GM19099 (cell line): ENCODE data around the gene CPEB3.

Experiments used
- POLR2A ChIP-seq: IDR thresholded peaks from 3 replicates; pipeline ENCODE4 v1.6.1; 2011; ENCODE audit warnings: low read depth; ENCODE audit not compliant: insufficient read length; ENCODE audit errors: extremely low read depth

Gene CPEB3

GRCh38 chr10:92240289-92241157, 50.4 kb downstream of the CPEB3 start:
- TF ChIP-seq POLR2A: peak; percentile 62

GRCh38 chr10:92239600-92240288, 51.1 kb downstream of the CPEB3 start:
- TF ChIP-seq POLR2A: no peak

- no peak for TF ChIP-seq POLR2A
Observed at GRCh38 chr10:92239151-92239599, 51.7 kb downstream of the CPEB3 start.

- TF ChIP-seq POLR2A: no peak
Observed at GRCh38 chr10:92238586-92239098, 52.2 kb downstream of the CPEB3 start.

- no peak for TF ChIP-seq POLR2A
Observed at GRCh38 chr10:92238054-92238585, 52.8 kb downstream of the CPEB3 start.

- no peak for TF ChIP-seq POLR2A
Observed at GRCh38 chr10:92231196-92231595, 59.7 kb downstream of the CPEB3 start.

- TF ChIP-seq POLR2A: no peak
Observed at GRCh38 chr10:92222603-92223262, 68.1 kb downstream of the CPEB3 start.

- no peak for TF ChIP-seq POLR2A
Observed at GRCh38 chr10:92219559-92219958, 71.3 kb downstream of the CPEB3 start.

GRCh38 chr10:92218569-92218968, 72.3 kb downstream of the CPEB3 start:
- no peak for TF ChIP-seq POLR2A

- TF ChIP-seq POLR2A: no peak
Observed at GRCh38 chr10:92213049-92213448, 77.8 kb downstream of the CPEB3 start.

- TF ChIP-seq POLR2A: no peak
Observed at GRCh38 chr10:92208736-92209135, 82.1 kb downstream of the CPEB3 start.

- TF ChIP-seq POLR2A: no peak
Observed at GRCh38 chr10:92208157-92208720, 82.6 kb downstream of the CPEB3 start.

- no peak for TF ChIP-seq POLR2A
Observed at GRCh38 chr10:92207061-92207460, 83.8 kb downstream of the CPEB3 start.

GRCh38 chr10:92203919-92204623, 86.8 kb downstream of the CPEB3 start:
- TF ChIP-seq POLR2A: no peak

GRCh38 chr10:92202536-92202935, 88.3 kb downstream of the CPEB3 start:
- TF ChIP-seq POLR2A: no peak

GRCh38 chr10:92200564-92200963, 90.3 kb downstream of the CPEB3 start:
- TF ChIP-seq POLR2A: no peak
